ENCODE measurements around the gene KRT3. TPM values are rescaled to one million over a fixed set of nuclear protein-coding genes. Genes with fewer than 3 reads are reported as not detected.

The KRT3 gene
- total and polyA plus RNA-seq, 4 donors: not detected

- H3K27me3 ChIP-seq (ENCODE audit: control insufficient read depth in 4 of 4, insufficient read depth in 4 of 4, low read length in 3 of 4): peaks cover 0 to 6% (median under 1%) of the 10 kb centered on the region in 4 donors
- TF ChIP-seq JUND (IDR thresholded peaks at IDR 0.05) (no peak), FOXA1 (IDR thresholded peaks at IDR 0.05) (no peak), ATF3 (IDR thresholded peaks at IDR 0.05) (no peak), TAF1 (conservative IDR thresholded peaks at IDR 0.05) (no peak), FOXA2 (IDR thresholded peaks at IDR 0.05) (no peak), ZBTB33 (IDR thresholded peaks at IDR 0.05) (no peak)
- no peak for DNase-seq (ENCODE audit: low spot score)
- H3K4me3 ChIP-seq (ENCODE audit: low read depth in 1 of 3, low read length in 3 of 3): no peak overlapping the region
- H3K27ac ChIP-seq (ENCODE audit: low read depth in 1 of 2, low read length in 2 of 2): no peak overlapping the region
- WGBS: 88% methylated on average over 3 of the region's 3 CpGs
- no peak overlapping the region for H3K9ac ChIP-seq (ENCODE audit: low read depth in 1 of 2, low read length in 2 of 2)
- no peaks in the 10 kb centered on the region for H3K4me1 ChIP-seq (ENCODE audit: control insufficient read depth in 4 of 4, insufficient read depth in 4 of 4, low read length in 3 of 4)
- H3K9me3 ChIP-seq (ENCODE audit: control insufficient read depth in 4 of 4, low read length in 3 of 4): no peaks in the 10 kb centered on the region
- no peaks in the 10 kb centered on the region for H3K36me3 ChIP-seq (ENCODE audit: control insufficient read depth in 4 of 4, insufficient read depth in 3 of 4, low read depth in 1 of 4, low read length in 3 of 4)
Measured at GRCh38 chr12:52805739-52806138, 9.8 kb upstream of the KRT3 start.

- peaks cover 0 to 3% (median under 1%) of the 10 kb centered on the region in 4 donors for H3K27me3 ChIP-seq (ENCODE audit: control insufficient read depth in 4 of 4, insufficient read depth in 4 of 4, low read length in 3 of 4)
- H3K4me3 ChIP-seq (ENCODE audit: low read depth in 1 of 3, low read length in 3 of 3): no peak overlapping the region
- no peaks in the 10 kb centered on the region for H3K9me3 ChIP-seq (ENCODE audit: control insufficient read depth in 4 of 4, low read length in 3 of 4)
- H3K4me1 ChIP-seq (ENCODE audit: control insufficient read depth in 4 of 4, insufficient read depth in 4 of 4, low read length in 3 of 4): no peaks in the 10 kb centered on the region
- TF ChIP-seq HNF4A (conservative IDR thresholded peaks at IDR 0.05): no peak
- no peak for TF ChIP-seq NR2F2 (IDR thresholded peaks at IDR 0.05)
- no peak for TF ChIP-seq RAD21 (IDR thresholded peaks at IDR 0.05)
- no peak for TF ChIP-seq CTCF (IDR thresholded peaks at IDR 0.05; ENCODE audit: low read depth, low read length, missing input control)
- no peak for TF ChIP-seq GABPA (IDR thresholded peaks at IDR 0.05 in 1 of 2, conservative IDR thresholded peaks at IDR 0.05 in 1 of 2)
- no peak for TF ChIP-seq RXRA (IDR thresholded peaks at IDR 0.05)
- no peak for TF ChIP-seq JUND (IDR thresholded peaks at IDR 0.05)
- no peak for TF ChIP-seq EGR1 (IDR thresholded peaks at IDR 0.05; ENCODE audit: low read depth in 2 of 2)
- no peak for TF ChIP-seq ZBTB33 (IDR thresholded peaks at IDR 0.05)
- no peak for TF ChIP-seq MAX (IDR thresholded peaks at IDR 0.05)
- TF ChIP-seq REST (IDR thresholded peaks at IDR 0.05): no peak
- no peak for TF ChIP-seq FOXA1 (IDR thresholded peaks at IDR 0.05)
- H3K9ac ChIP-seq (ENCODE audit: low read depth in 1 of 2, low read length in 2 of 2): no peak overlapping the region
- no peak overlapping the region for H3K27ac ChIP-seq (ENCODE audit: low read depth in 1 of 2, low read length in 2 of 2)
- 41% methylated on average over 1 of the region's 1 CpG for WGBS
- DNase-seq (ENCODE audit: low spot score): no peak
- no peaks in the 10 kb centered on the region for H3K36me3 ChIP-seq (ENCODE audit: control insufficient read depth in 4 of 4, insufficient read depth in 3 of 4, low read depth in 1 of 4, low read length in 3 of 4)
Measured at GRCh38 chr12:52805000-52805399, 9.1 kb upstream of the KRT3 start.

All from liver (tissue), 9 donors.